ENCODE results near the gene PHAF1. TPM values are rescaled to one million over a fixed set of nuclear protein-coding genes. Genes with fewer than 3 reads are reported as not detected.
"Not testable (repeated sequence)": the region's sequence is repeated elsewhere in the genome, so short reads cannot be mapped to it uniquely, and the experiment has no call there.

Gene PHAF1
- total and polyA plus RNA-seq, 2 donors (not counting 1 experiment from before 2014, with no cell fraction given) = 18.3 to 21.5 TPM

DNA sequence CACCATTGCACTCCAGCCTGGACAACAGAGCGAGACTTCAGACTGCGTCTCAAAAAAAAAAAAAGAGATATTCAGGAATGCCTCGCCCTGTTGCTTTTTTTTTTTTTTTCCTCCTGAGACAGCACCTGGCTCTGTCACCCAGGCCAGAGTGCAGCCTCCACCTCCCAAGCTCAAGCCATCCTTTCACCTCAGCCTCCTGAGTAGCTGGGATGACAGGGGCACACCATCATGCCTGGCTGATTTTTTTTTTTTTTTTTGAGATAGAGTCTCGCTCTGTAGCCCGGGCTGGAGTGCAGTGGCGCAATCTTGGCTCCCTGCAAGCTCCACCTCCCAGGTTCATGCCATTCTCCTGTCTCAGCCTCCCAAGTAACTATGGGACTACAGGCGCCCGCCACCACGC, 8.0 kb downstream of the PHAF1 start:
- H3K4me1 ChIP-seq (ENCODE audit: control insufficient read depth, extremely low read depth, insufficient read depth, low read length) = peaks cover 9% of the 10 kb centered on the region
- DNase-seq (ENCODE audit: low read depth in 2 of 2) = no peak
- H3K79me2 ChIP-seq (ENCODE audit: control insufficient read depth, insufficient read depth, low read length) = peaks cover 19% of the 10 kb centered on the region
- no peak overlapping the region for H3K4me3 ChIP-seq (replicated peaks in 1 of 4; ENCODE audit: control extremely low read depth in 1 of 4, insufficient read depth in 1 of 4, low read depth in 3 of 4, low read length in 4 of 4)
- peaks cover 4% of the 10 kb centered on the region for H3K36me3 ChIP-seq (ENCODE audit: control insufficient read depth, insufficient read depth, low read length)
- TF ChIP-seq, protein P1, sequence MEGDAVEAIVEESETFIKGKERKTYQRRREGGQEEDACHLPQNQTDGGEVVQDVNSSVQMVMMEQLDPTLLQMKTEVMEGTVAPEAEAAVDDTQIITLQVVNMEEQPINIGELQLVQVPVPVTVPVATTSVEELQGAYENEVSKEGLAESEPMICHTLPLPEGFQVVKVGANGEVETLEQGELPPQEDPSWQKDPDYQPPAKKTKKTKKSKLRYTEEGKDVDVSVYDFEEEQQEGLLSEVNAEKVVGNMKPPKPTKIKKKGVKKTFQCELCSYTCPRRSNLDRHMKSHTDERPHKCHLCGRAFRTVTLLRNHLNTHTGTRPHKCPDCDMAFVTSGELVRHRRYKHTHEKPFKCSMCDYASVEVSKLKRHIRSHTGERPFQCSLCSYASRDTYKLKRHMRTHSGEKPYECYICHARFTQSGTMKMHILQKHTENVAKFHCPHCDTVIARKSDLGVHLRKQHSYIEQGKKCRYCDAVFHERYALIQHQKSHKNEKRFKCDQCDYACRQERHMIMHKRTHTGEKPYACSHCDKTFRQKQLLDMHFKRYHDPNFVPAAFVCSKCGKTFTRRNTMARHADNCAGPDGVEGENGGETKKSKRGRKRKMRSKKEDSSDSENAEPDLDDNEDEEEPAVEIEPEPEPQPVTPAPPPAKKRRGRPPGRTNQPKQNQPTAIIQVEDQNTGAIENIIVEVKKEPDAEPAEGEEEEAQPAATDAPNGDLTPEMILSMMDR (conservative IDR thresholded peaks at IDR 0.05 in 1 of 2, IDR thresholded peaks at IDR 0.05 in 1 of 2; ENCODE audit: low read depth in 1 of 2, low read length in 2 of 2) = no peak
- TF ChIP-seq EZH2 (IDR thresholded peaks at IDR 0.05; ENCODE audit: low read length, missing control alignments) = no peak
- H4K20me1 ChIP-seq (ENCODE audit: control insufficient read depth, extremely low read depth, insufficient read depth, low read length) = no peaks in the 10 kb centered on the region
- H3K27me3 ChIP-seq (ENCODE audit: control insufficient read depth, insufficient read depth, low read length) = no peaks in the 10 kb centered on the region
- no peak overlapping the region for H2AFZ ChIP-seq (ENCODE audit: low read length)
- H3K9me3 ChIP-seq (ENCODE audit: control insufficient read depth, insufficient read depth, low read depth, low read length) = no peaks in the 10 kb centered on the region
- no peak overlapping the region for H3K27ac ChIP-seq (ENCODE audit: insufficient read depth, low read length)
- H3K4me2 ChIP-seq (ENCODE audit: extremely low read depth, insufficient read depth, low read length) = no peak overlapping the region
- H3K9ac ChIP-seq (ENCODE audit: insufficient read depth, low read length) = no peak overlapping the region

DNA sequence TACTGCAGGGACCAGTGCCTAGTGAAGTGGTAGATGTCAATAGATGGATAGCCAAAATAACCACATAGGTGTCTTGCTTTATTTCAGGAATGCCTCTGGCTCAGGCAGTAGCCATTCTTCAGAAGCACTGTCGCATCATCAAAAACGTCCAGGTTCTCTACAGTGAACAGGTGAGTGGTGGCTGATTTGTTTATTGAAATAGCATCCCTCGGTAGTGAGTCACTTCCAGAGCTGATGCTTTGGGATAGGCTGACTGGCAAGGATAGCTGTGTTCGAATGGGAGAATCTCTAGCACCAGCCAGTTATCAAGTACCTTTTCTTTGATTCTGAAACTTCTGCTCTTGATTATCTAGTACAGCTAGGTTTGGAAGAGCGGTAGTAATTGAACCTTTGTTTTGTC, 10.3 kb downstream of the PHAF1 start:
- no peak overlapping the region for H2AFZ ChIP-seq (ENCODE audit: low read length)
- peaks cover 4% of the 10 kb centered on the region for H3K36me3 ChIP-seq (ENCODE audit: control insufficient read depth, insufficient read depth, low read length)
- H3K9me3 ChIP-seq (ENCODE audit: control insufficient read depth, insufficient read depth, low read depth, low read length) = no peaks in the 10 kb centered on the region
- no peak for DNase-seq (ENCODE audit: low read depth in 2 of 2)
- no peaks in the 10 kb centered on the region for H4K20me1 ChIP-seq (ENCODE audit: control insufficient read depth, extremely low read depth, insufficient read depth, low read length)
- peaks cover 6% of the 10 kb centered on the region for H3K4me1 ChIP-seq (ENCODE audit: control insufficient read depth, extremely low read depth, insufficient read depth, low read length)
- H3K4me3 ChIP-seq (replicated peaks in 1 of 4; ENCODE audit: control extremely low read depth in 1 of 4, insufficient read depth in 1 of 4, low read depth in 3 of 4, low read length in 4 of 4) = no peak overlapping the region
- TF ChIP-seq EZH2 (IDR thresholded peaks at IDR 0.05; ENCODE audit: low read length, missing control alignments) = no peak
- TF ChIP-seq, protein P1 (conservative IDR thresholded peaks at IDR 0.05 in 1 of 2, IDR thresholded peaks at IDR 0.05 in 1 of 2; ENCODE audit: low read depth in 1 of 2, low read length in 2 of 2) = no peak
- no peak overlapping the region for H3K4me2 ChIP-seq (ENCODE audit: extremely low read depth, insufficient read depth, low read length)
- no peaks in the 10 kb centered on the region for H3K27me3 ChIP-seq (ENCODE audit: control insufficient read depth, insufficient read depth, low read length)
- no peak overlapping the region for H3K9ac ChIP-seq (ENCODE audit: insufficient read depth, low read length)
- no peak overlapping the region for H3K27ac ChIP-seq (ENCODE audit: insufficient read depth, low read length)
- peaks cover 9% of the 10 kb centered on the region for H3K79me2 ChIP-seq (ENCODE audit: control insufficient read depth, insufficient read depth, low read length)

DNA sequence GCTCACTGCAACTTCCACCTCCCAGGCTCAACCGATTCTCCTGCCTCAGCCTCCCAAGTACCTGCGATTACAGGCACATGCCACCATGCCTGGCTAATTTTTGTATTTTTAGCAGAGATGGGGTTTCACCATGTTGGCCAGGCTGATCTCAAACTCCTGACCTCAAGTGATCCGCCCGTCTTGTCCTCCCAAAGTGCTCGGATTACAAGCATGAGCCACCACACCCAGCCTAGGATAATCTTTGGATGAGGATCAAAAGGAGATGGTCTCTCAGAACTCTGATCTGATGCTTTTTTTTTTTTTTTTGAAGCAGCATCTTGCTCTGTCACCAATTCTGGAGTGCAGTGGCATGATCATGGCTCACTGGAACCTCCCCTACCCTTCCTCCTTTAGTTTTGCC, 13.1 kb downstream of the PHAF1 start:
- H3K27me3 ChIP-seq (ENCODE audit: control insufficient read depth, insufficient read depth, low read length); H3K9ac ChIP-seq (ENCODE audit: insufficient read depth, low read length); H2AFZ ChIP-seq (ENCODE audit: low read length); DNase-seq (ENCODE audit: low read depth in 2 of 2); H4K20me1 ChIP-seq (ENCODE audit: control insufficient read depth, extremely low read depth, insufficient read depth, low read length); H3K27ac ChIP-seq (ENCODE audit: insufficient read depth, low read length); H3K9me3 ChIP-seq (ENCODE audit: control insufficient read depth, insufficient read depth, low read depth, low read length); H3K36me3 ChIP-seq (ENCODE audit: control insufficient read depth, insufficient read depth, low read length); H3K4me2 ChIP-seq (ENCODE audit: extremely low read depth, insufficient read depth, low read length); H3K4me3 ChIP-seq (replicated peaks in 1 of 4; ENCODE audit: control extremely low read depth in 1 of 4, insufficient read depth in 1 of 4, low read depth in 3 of 4, low read length in 4 of 4); H3K79me2 ChIP-seq (ENCODE audit: control insufficient read depth, insufficient read depth, low read length); H3K4me1 ChIP-seq (ENCODE audit: control insufficient read depth, extremely low read depth, insufficient read depth, low read length): not testable (repeated sequence)
